ENCODE results near the gene FAM107A.
A peak's percentile ranks its signal among the peaks of the same experiment; 100 is the strongest.

The FAM107A gene

GRCh38 chr3:58581328-58582091 is 4.3 kb upstream of the FAM107A start:
- no peak for TF ChIP-seq POLR2A (IDR thresholded peaks at IDR 0.05; ENCODE audit: low read depth, low read length)
- DNase-seq (ENCODE audit: insufficient read length, low spot score) (no peak), FAIRE-seq (no peak)

GRCh38 chr3:58580826-58581327 is 3.7 kb upstream of the FAM107A start:
- DNase-seq (ENCODE audit: insufficient read length, low spot score) = no peak
- TF ChIP-seq POLR2A (IDR thresholded peaks at IDR 0.05; ENCODE audit: low read depth, low read length) = no peak
- FAIRE-seq = no peak

GRCh38 chr3:58578873-58579272 is 1.7 kb upstream of the FAM107A start:
- TF ChIP-seq POLR2A (IDR thresholded peaks at IDR 0.05; ENCODE audit: low read depth, low read length) = no peak
- no peak for DNase-seq (ENCODE audit: insufficient read length, low spot score)
- FAIRE-seq = no peak

GRCh38 chr3:58576716-58577115 is 475 bp downstream of the FAM107A start:
- DNase-seq (ENCODE audit: insufficient read length, low spot score) = no peak
- no peak for TF ChIP-seq POLR2A (IDR thresholded peaks at IDR 0.05; ENCODE audit: low read depth, low read length)
- FAIRE-seq = no peak

- no peak for FAIRE-seq
- DNase-seq (ENCODE audit: insufficient read length, low spot score) = no peak
- no peak for TF ChIP-seq POLR2A (IDR thresholded peaks at IDR 0.05; ENCODE audit: low read depth, low read length)
Observed at GRCh38 chr3:58575971-58576652, 1.1 kb downstream of the FAM107A start.

- no peak for TF ChIP-seq POLR2A (IDR thresholded peaks at IDR 0.05; ENCODE audit: low read depth, low read length)
- DNase-seq (ENCODE audit: insufficient read length, low spot score) = no peak
- no peak for FAIRE-seq
Observed at GRCh38 chr3:58574682-58575081, 2.5 kb downstream of the FAM107A start.

GRCh38 chr3:58574106-58574505 is 3.1 kb downstream of the FAM107A start:
- DNase-seq (ENCODE audit: insufficient read length, low spot score) (no peak), FAIRE-seq (no peak)
- no peak for TF ChIP-seq POLR2A (IDR thresholded peaks at IDR 0.05; ENCODE audit: low read depth, low read length)

- DNase-seq (ENCODE audit: insufficient read length, low spot score) (no peak), FAIRE-seq (no peak)
- TF ChIP-seq POLR2A (IDR thresholded peaks at IDR 0.05; ENCODE audit: low read depth, low read length) = no peak
Observed at GRCh38 chr3:58573640-58574039, 3.6 kb downstream of the FAM107A start.

- FAIRE-seq (no peak), DNase-seq (ENCODE audit: insufficient read length, low spot score) (no peak)
- no peak for TF ChIP-seq POLR2A (IDR thresholded peaks at IDR 0.05; ENCODE audit: low read depth, low read length)
Observed at GRCh38 chr3:58572634-58573230, 4.5 kb downstream of the FAM107A start.

- FAIRE-seq = no peak
- TF ChIP-seq POLR2A (IDR thresholded peaks at IDR 0.05; ENCODE audit: low read depth, low read length) = no peak
- no peak for DNase-seq (ENCODE audit: insufficient read length, low spot score)
Observed at GRCh38 chr3:58572013-58572633, 5.1 kb downstream of the FAM107A start.

GRCh38 chr3:58570851-58571250 is 6.3 kb downstream of the FAM107A start:
- DNase-seq (ENCODE audit: insufficient read length, low spot score) (no peak), FAIRE-seq (no peak)
- TF ChIP-seq POLR2A (IDR thresholded peaks at IDR 0.05; ENCODE audit: low read depth, low read length) = no peak

GRCh38 chr3:58569287-58570001 is 7.7 kb downstream of the FAM107A start:
- no peak for FAIRE-seq
- TF ChIP-seq POLR2A (IDR thresholded peaks at IDR 0.05; ENCODE audit: low read depth, low read length) = no peak
- DNase-seq (ENCODE audit: insufficient read length, low spot score) = no peak

- no peak for FAIRE-seq
- DNase-seq (ENCODE audit: insufficient read length, low spot score) = peak; percentile 35
- TF ChIP-seq POLR2A (IDR thresholded peaks at IDR 0.05; ENCODE audit: low read depth, low read length) = no peak
Observed at GRCh38 chr3:58568572-58569286, 8.5 kb downstream of the FAM107A start.

Data from H54 (cell line).